ENCODE measurements around the gene RGS4.

RGS4 gene

GRCh38 chr1:163102590-163102989 lies 33.4 kb downstream of the RGS4 start:
- DNase-seq (ENCODE audit: low spot score), result no peak

- no peak for DNase-seq (ENCODE audit: low spot score)
These were observed 35.4 kb downstream of the RGS4 start for GRCh38 chr1:163104385-163105099.

- DNase-seq (ENCODE audit: low spot score), result no peak
These were observed 37.3 kb downstream of the RGS4 start for GRCh38 chr1:163106364-163106987.

GRCh38 chr1:163107655-163108054 lies 38.5 kb downstream of the RGS4 start:
- DNase-seq (ENCODE audit: low spot score), result no peak

GRCh38 chr1:163115887-163116286 lies 46.7 kb downstream of the RGS4 start:
- DNase-seq (ENCODE audit: low spot score), result no peak

- DNase-seq (ENCODE audit: low spot score), result no peak
These were observed 50.5 kb downstream of the RGS4 start for GRCh38 chr1:163119707-163120106.

GRCh38 chr1:163120372-163120771 lies 51.2 kb downstream of the RGS4 start:
- DNase-seq (ENCODE audit: low spot score), result no peak

GRCh38 chr1:163124812-163125211 lies 55.7 kb downstream of the RGS4 start:
- DNase-seq (ENCODE audit: low spot score), result no peak

All from SW480 (cell line).